HG03354 (cell line): ENCODE measurements around the gene DPYSL5.
A peak's percentile ranks its signal among the peaks of the same experiment; 100 is the strongest.

Source experiments
- ATAC-seq: cut with Tn5 transposase; IDR thresholded peaks from one replicate; pipeline ENCODE4 v1.9.1; 2021; ENCODE audit warnings: mild to moderate bottlenecking; ENCODE audit not compliant: unreplicated experiment, poor library complexity, severe bottlenecking

Gene DPYSL5

DNA sequence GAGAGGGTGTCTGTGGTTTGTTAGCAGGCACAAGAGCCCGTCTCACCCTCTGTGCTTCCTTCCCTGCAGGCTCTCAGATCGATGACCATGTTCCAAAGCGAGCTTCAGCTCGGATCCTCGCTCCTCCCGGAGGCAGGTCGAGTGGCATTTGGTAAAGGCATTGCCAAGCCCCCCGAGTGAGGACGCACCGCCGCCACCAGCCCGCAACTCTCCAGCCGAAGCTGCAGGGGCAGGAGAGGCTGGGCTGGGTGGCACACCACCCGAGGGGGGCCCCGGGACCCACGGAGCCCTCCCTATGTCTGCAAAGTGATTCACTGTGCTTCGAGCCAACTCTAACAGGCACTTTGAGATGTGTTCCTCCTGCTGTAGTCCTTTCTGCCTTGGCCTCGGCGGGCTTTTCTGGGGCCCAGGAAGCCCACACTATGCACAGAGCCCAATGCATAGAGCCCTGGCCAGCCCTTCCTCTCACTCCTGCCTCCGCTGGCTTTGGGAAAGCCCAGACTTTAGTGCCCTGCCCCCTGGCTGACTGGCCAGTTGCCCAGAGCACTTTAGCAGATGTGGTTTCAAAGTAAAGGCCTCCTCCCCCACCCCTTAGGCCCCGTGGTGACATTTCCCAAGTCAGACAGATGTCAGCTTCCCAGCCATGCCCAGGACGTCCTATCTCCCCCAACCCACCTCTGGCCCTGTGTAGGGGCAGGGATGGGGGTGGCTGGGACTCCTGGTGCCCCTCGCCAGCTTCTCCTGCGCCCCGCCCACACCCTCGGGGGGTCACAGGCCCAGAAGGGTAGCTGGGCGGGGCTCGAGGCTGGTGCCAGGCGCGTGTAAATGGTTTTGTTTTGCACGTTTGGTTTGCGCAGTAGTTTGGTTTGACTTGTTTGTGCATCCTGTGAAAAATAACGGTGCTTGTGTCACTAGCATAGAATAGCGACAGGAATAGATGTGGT is 99.2 kb downstream of the DPYSL5 start:
- ATAC-seq: no peak

DNA sequence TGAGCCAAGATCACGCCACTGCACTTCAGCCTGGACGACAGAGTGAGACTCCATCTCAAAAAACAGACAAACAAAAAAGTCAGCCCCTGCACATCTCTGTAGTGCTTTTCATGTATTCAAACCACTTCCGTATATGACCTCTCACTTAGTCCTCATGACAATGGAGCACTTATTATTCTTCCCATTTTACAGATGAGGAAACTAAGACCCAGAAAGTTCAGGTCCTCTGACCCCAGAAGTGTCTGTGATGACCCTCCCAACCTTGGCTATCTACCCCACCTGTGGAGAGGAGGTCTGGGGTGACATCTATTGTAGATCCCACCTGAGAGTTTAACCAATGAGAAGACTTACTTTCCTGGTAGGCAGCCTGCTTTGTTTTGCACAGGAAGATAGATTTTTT is 100.9 kb downstream of the DPYSL5 start:
- no peak for ATAC-seq

GRCh38 chr2:26950246-26950645 is 102.3 kb downstream of the DPYSL5 start:
- no peak for ATAC-seq

DNA sequence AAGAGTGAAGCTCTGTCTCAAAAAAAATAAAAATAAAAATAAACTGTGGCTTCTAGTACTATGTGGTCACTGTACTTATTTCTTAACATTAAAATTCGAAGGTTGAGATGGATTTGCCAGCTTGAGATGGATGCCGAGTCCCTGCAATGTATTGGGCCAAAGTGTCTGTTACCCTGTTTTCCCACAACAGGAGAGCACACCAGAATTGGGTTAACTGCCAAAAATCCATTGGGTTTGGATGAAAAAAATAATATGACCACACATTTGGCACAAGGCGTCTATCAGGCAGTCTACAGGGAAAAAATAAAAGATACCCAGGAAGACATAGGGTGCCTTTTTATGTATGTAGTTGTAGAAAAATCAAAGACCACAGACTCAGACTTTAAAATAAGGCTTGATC is 103.3 kb downstream of the DPYSL5 start:
- ATAC-seq: no peak

DNA sequence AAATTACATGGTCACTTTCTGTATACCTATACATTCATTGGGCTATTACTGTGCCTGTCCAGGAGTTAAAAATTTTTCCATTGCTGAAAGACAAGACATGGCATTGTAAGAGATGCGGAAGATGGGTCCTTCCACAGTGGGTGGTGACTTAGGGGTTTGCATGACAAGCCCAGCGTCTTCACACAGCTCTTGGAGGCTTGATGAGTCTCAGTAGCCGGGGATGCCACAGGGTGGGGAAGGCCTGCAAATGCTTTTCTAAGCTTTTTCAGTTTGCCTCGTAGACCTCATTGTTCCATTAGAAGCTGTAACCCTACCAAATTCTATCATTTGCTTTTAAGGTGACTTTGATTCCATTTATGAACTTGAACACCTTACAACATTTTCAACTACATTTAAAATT is 104.4 kb downstream of the DPYSL5 start:
- no peak for ATAC-seq

DNA sequence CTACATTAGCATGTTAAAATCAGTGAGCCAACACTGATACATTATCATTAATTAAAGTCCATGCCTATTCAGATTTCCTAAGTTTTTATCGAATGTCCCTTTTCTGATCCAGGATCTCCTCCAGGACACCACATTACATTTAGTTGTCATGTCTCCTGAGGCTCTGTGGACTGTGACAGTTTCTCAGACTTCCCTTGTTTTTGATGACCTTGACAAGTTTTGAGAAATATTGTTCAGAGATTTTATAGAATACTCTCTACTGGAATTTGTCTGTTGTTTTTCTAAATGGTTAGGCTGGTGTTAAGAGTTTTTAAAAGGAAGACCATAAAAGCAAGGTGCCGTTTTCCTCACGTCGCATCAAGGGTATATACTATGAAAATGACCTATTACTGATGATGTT is 106.2 kb downstream of the DPYSL5 start:
- no peak for ATAC-seq

GRCh38 chr2:26957041-26957440 is 109.1 kb downstream of the DPYSL5 start:
- no peak for ATAC-seq

DNA sequence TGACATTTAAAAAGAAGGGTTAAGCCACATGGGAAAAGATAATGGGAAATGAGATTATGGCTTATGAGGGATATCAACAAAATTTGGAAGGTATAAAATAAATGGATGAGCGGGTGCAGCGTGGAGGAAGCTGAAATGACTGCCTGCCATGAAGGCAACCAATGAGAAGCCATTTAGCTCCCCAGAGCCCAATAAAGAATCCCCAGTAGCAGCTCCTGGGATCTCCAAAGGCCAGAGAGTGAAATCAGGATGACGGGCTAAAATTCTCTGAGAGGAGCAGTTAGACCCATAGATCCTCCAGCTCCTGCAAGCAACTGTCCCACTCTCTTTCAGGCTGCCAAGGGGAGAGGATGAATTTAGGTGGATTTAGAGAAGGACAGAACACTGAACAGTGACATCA is 109.6 kb downstream of the DPYSL5 start:
- ATAC-seq: no peak

DNA sequence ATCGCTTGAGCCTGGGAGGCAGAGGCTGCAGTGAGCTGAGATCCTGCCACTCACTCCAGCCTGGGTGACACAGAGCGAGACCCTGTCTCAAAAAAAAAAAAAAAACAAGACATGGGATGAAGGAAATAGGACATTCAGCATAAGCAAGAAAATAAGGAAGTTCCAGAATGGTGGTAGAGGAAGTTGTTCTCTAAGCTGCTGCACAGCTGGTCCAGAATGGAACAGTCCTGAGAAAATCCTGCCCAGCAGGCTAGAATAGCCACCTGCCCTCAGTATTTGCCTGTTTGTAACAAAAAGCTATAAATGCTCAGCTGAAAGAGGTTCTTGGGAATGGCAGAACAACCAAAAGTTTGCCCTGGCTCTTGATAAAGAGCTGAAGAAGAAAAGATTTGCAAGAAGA is 111.4 kb downstream of the DPYSL5 start:
- no peak for ATAC-seq

- no peak for ATAC-seq
Measured at GRCh38 chr2:26964446-26965130, 116.7 kb downstream of the DPYSL5 start.

GRCh38 chr2:26968001-26968400 is 120.1 kb downstream of the DPYSL5 start:
- ATAC-seq: no peak

DNA sequence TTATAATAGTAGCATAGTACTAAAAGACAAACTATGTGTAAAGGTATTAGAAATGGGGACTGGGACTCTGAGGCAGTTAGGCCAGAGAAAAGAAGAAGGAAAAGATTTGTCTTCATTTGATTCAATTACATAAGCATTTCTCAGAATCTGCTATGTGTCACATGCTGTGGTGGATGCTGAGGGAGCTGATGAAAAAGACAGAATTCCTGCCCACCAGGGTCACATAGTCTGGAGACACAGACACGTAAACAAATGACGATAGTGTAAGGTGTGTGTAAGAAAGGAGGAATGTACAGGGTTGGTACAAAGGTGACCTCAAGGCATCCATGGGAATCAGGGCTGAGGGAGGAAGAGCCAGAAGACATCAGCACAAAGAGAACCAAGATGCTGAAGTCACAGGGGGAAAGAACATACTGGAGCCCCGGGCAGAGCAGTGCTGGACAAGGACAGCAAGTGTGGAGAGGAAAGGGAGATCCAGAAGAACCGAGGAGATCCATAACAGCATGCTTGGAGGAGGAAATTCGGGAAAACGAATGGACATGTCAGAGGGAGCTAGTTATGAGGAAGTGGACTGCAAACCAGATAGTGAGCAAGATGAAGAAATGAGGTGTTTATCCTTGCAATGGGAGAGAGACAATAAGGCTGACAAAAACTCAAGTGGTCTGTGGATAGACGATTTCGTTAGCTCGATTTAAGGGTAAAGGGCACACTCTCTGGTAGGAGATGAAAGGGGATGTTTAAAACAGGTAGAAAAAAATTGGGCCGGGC is 121.3 kb downstream of the DPYSL5 start:
- ATAC-seq: no peak

- peak; percentile 83 for ATAC-seq
Measured at GRCh38 chr2:26970244-26970927, 122.5 kb downstream of the DPYSL5 start, which contains the start of gene MAPRE3. Gene MAPRE3 (plus strand): TSS chr2:26970637. CDS start chr2:27022219, 51,582 bp downstream.

DNA sequence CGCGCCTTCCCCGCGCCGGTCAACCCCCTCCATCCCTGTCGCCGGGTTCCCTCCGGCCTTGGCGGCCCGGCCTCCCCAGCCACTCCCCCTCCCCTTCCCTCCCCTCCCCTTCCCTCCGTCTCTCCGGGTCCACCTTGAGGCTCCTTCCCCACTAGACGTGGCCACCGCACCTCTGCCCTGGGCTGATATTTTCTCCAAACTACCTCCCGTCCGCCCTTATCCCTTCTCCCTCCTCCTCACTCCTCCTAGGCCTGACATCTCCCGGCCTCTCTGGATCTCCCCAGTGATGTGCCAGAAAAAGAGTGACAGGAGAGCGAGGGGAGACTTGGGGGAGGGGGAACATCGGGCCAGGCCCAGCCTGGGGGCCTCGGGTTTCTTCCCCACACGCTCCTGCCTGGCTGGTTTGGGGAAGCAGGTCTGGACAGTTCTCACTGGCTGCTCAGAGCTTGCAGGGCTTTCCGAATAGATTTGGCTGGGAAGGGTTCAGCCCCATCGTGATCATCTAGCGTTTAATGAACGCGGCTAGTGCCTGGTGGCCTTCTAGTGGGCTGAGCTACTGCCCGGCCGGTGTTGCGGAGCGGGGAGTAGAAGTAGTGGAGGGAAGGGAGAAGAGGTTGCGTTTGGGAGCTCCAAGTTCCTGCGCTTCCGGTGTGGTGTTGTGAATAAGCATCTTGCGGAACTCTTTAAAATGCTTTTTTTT is 123.1 kb downstream of the DPYSL5 start:
- ATAC-seq: no peak

- ATAC-seq: no peak
Measured at GRCh38 chr2:26971911-26972786, 124.2 kb downstream of the DPYSL5 start.

DNA sequence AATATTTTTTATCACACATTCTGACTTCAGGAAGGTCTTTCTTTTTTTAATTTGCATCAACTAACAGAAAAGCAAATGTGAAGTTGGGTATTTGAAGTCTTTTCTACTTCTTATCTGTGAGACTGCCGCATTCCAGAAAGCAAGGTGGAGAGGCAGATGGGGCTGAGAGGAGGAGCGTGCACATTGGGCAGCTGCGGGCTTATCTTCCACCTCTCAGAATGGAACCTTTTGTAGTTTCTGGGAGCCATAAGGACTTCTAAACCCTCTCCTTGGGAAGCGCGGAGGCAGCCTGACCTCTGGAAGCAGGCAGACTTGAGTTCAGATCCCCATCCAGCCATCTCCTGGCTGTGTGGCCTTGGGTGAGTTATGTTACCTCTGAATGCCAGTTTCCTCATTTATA is 126.4 kb downstream of the DPYSL5 start:
- ATAC-seq: no peak

GRCh38 chr2:26975102-26975501 is 127.2 kb downstream of the DPYSL5 start:
- ATAC-seq: no peak

GRCh38 chr2:26975656-26976055 is 127.7 kb downstream of the DPYSL5 start:
- ATAC-seq: no peak
